HG03354 (cell line): Measurements from ENCODE around the gene SCG5.
"Not testable (repeated sequence)": the region's sequence is repeated elsewhere in the genome, so short reads cannot be mapped to it uniquely, and the experiment has no call there.

Experiments
- ATAC-seq: cut with Tn5 transposase; IDR thresholded peaks from one replicate; pipeline ENCODE4 v1.9.1; 2021; ENCODE audit warnings: mild to moderate bottlenecking; ENCODE audit not compliant: unreplicated experiment, poor library complexity, severe bottlenecking

The SCG5 gene

GRCh38 chr15:32641517-32642059 is at the start of gene SCG5:
TSS of gene SCG5 (plus strand) at chr15:32641710. CDS start at chr15:32643593, 1,883 bp downstream.
- no peak for ATAC-seq

DNA sequence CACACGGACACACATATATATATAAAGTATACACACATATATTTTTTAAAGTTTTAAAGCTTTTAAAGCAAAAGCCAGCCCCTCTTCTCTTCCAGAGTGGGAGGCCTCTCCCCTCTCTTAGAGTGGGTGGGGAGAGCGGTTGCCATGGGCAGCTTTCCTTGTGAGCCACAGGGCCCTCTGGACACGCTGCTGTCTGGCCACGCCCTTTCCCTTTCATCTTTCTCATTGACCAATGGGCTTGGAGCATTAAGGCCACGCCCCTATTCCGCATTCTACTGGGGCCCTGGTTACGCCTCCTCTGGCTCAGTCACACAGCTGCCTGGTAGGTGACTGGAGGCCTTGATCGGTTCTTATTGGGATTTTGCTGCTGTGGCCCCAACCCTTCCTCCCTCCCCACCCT is 48.4 kb upstream of the SCG5 start, which contains the start of gene GOLGA8N:
Gene GOLGA8N, plus strand, starts transcription at position 306 of the 400 bp plus-strand sequence.
- ATAC-seq, result not testable (repeated sequence)

- not testable (repeated sequence) for ATAC-seq
These were observed 32.0 kb upstream of the SCG5 start for GRCh38 chr15:32609518-32609917.

- ATAC-seq, result not testable (repeated sequence)
These were observed 30.8 kb upstream of the SCG5 start for GRCh38 chr15:32610719-32611118.

DNA sequence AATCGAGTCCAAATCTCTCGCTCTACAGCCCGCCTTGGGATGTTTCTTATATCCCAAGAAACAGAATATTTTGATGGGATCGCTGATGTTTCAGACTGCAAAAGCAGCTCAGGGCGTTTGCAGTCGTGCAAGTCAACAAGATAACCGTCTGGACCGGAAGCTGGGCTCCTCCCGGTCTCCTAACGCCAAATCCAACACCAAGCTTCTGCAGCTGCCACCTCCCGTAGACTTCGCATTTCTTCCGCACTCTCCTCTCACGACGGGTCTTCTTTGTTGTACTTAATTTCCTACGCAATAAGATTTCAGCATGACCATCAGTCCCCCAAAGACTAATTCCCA is 26.8 kb upstream of the SCG5 start:
- ATAC-seq, result peak; percentile 33

GRCh38 chr15:32615051-32615870 is 26.2 kb upstream of the SCG5 start, which contains the start of gene ARHGAP11A:
TSS of gene ARHGAP11A (plus strand) at chr15:32615504. CDS start at chr15:32616212, 708 bp downstream.
- peak; percentile 88 for ATAC-seq

GRCh38 chr15:32615871-32616426 is 25.6 kb upstream of the SCG5 start:
- peak; percentile 13 for ATAC-seq

- ATAC-seq, result no peak
These were observed 5.1 kb upstream of the SCG5 start for GRCh38 chr15:32636410-32636809.

DNA sequence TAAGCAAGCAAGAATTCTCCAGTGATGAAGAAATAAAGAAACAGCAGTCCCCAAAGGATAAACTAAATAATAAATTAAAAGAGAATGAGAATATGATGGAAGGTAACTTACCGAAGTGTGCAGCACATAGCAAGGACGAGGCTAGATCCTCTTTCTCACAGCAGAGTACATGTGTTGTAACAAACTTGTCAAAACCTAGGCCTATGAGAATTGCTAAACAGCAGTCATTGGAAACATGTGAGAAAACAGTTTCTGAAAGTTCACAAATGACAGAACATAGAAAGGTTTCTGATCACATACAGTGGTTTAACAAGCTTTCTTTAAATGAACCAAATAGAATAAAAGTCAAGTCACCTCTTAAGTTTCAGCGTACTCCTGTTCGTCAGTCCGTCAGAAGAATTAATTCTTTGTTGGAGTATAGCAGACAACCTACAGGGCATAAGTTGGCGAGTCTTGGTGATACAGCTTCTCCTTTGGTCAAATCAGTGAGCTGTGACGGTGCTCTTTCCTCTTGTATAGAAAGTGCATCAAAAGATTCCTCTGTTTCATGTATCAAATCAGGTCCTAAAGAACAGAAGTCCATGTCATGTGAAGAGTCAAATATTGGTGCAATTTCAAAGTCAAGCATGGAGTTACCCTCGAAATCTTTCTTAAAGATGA is 4.5 kb upstream of the SCG5 start:
- ATAC-seq, result no peak

DNA sequence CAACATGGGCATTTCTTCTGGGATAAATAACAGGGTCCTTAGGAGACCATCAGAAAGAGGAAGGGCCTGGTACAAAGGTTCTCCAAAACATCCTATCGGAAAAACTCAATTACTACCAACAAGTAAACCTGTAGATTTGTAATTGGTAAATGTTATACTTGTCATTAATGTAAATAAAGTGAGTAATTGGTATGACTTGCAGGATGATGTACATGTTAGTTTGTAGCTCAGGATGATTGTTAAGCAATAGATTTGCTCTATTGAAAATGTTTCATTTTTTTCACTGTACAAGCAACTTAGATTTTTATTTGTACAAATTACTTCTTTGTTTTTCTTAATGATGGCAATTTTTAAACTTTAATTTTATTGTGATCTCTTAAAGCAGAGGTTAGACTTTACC is 3.8 kb upstream of the SCG5 start:
- ATAC-seq, result no peak

DNA sequence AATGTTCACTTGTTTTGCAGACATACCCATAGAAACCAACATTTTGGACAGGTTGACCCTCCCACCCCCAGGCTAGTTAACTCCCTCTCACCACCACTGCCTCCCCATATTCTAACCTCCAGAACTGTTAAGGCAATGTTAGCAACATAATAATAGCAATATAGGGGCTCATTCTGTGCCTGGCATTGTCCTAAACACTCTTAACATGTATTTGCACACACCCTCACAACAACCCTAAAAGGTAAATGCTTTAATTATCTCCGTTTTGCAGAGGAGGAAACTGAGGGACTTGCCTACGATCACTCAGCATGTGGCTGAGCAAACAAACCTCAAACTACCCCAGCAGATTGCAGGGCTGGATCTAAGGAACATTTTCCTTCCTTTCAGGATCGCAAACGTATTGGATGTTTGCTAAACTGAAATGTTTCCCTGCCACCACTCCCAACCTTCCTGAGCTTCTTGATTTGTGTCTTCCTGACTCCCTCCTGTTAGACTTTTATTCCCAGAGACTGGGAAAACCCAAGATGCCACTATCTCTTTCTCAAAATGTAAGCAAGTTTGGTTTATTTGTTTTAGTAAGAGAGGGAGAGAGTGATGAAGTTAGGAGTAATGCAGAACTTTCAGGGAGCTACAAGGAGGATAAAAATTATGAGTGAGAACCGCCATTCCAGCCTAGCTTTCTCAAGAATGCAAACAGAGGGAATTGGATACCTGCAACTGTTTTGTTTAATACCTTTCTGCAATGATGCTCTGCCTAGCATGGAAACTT is 1.3 kb downstream of the SCG5 start:
- ATAC-seq, result no peak

- ATAC-seq, result no peak
These were observed 2.5 kb downstream of the SCG5 start for GRCh38 chr15:32643907-32644445.

- no peak for ATAC-seq
These were observed 4.8 kb downstream of the SCG5 start for GRCh38 chr15:32646291-32646690.

DNA sequence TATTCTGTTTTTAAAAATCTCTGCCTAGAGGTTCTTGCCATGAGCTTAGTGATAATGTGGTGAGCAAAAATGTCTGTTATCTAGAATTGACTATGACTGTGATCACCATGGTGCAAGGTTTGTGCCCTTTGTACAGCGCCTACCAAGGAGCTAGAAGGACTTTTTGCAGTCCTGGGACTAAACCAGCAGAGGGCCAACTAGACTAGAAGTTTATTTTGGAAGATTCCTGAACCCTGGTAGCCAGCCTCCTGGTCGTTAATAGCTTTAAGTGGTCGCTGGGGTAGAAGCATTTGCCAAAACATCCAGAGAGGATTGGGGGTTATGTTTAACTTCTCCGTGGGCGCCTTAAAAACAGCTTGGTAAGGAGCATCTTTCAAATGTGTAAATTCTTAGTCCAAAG is 7.8 kb downstream of the SCG5 start:
- no peak for ATAC-seq

DNA sequence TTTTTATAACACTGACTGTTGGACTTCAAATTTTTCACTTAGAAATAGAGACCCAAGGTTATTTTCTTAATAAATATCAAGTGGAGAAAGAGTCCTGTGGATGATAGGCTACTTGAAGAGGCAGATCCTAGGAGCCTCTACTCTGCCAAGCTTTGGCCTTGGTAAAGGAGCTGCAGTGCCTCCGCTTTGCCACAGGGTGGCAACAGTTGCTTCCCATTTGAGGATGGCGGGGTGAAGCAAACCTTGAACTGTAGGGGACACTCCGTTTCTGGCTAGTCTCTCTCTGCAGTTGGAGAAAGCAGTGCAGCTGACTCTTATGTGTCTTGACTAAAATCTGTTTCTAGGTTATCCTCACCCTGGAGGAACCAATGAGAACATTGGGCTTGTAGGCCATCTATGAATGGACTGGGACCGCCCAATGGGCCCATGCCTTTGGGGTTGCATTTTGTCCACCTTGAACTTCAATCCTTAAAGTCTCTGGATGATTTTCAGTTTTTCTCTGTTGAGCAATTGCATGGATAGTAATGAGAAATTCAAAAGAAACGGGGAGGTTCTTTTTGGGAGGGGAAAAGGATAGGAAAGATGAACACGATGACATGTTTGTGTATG is 9.8 kb downstream of the SCG5 start:
- ATAC-seq, result peak; percentile 76

DNA sequence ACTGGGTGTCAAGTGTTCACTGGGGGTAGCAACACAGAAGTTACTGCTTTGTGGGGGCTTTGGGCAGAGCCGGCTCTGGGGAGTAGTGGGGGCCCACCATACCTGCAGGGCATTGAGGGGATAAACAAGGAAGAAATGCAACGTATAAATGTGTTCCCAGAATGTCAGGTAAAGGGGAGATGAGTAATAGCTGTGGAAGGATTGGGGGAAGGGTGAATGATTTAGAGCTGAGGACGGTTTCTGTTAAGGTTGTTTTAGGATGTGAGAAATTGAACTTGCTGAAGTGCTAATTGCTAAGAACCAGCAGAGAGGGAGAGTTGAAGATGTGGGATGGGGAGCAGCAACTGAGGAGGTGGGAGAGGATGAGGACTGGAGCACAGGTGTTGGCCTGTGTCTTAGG is 10.7 kb downstream of the SCG5 start:
- ATAC-seq, result no peak

DNA sequence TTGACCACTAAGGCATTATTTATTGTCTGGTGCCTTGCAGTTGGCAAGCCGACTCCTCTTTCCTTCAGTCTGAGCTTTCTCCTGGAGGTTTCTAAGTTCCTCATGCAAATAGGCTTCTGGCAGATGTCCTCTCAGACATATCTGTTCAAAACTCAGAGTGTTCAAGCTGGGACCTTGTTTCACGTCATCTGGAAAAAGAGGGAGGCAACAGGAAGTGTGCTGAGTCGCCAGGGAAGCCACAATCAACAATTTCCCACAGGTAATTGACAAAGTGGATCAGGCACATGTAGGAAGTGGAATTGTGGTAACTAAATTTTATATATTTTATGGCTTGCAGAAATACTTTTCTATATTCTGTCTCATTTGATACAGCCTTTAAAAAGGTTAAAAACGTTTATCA is 14.6 kb downstream of the SCG5 start:
- ATAC-seq, result no peak

- ATAC-seq, result no peak
These were observed 15.0 kb downstream of the SCG5 start for GRCh38 chr15:32656496-32656895.

DNA sequence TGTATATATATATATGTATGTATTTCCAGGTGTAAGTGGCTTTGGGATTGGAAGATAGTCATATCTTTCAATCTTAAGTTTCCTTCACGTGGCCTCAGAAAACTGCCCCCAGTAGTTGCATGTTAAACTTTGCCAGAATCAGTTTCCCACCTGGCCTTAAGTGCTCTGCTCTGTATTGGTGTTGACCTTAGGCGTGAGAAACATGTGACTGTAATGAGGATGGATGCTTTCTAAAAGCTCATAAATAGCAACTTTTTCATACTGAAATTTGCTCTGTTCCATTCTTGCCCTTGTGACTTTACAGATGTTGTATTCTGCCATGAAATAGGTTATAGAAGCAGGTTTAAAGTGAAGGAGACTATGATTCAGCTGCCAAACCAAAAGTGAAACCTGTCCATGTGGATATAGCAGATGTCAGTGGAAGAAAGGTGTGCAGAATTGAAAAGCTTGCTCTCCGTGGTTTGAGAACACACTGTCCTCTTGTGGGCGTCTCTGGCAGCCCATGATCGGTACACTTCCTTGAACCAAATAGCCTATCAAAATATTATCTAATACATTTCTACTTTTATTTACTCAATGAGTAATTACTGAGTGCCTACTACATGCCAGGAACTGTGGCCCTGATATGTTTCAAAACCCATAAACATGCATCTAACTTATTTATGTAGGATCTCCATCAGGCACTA is 15.8 kb downstream of the SCG5 start:
- ATAC-seq, result no peak
